Colonic mucosa (tissue), 4 donors: ENCODE measurements around the gene SCIN. TPM values are rescaled to one million over a fixed set of nuclear protein-coding genes. Genes with fewer than 3 reads are reported as not detected.

ENCODE experiments used
- DNase-seq: peaks from one replicate; pipeline ENCODE4 v3.0.0-alpha.2; 2020
- H3K27ac ChIP-seq: fragments of 200-600 bp; one replicate; pipeline ENCODE4 v1.8.0; 2021
- H3K27me3 ChIP-seq: fragments of 200-600 bp; one replicate; pipeline ENCODE4 v1.8.0; 2021
- H3K36me3 ChIP-seq: fragments of 200-600 bp; one replicate; pipeline ENCODE4 v1.8.0; 2021
- H3K4me1 ChIP-seq: fragments of 200-600 bp; one replicate; pipeline ENCODE4 v1.8.0; 2021; ENCODE audit warnings: mild to moderate bottlenecking
- H3K4me3 ChIP-seq: fragments of 200-600 bp; one replicate; pipeline ENCODE4 v1.8.0; 2021
- H3K9ac ChIP-seq, 2 donors: one replicate each; pipeline ENCODE4 v1.7.0; 2013; ENCODE audit warnings: control low read depth in 2 of 2, low read depth in 2 of 2, low read length in 2 of 2
- H3K9me3 ChIP-seq: fragments of 200-600 bp; one replicate; pipeline ENCODE4 v1.8.0; 2021
- CTCF ChIP-seq: fragments of 200-600 bp; IDR thresholded peaks from one replicate; pipeline ENCODE4 v1.8.0; 2022; ENCODE audit warnings: antibody characterized with exemption, mild to moderate bottlenecking
- intact Hi-C: fragments of 100-400 bp; cut with DNase I; formaldehyde crosslinking; loops from one replicate; pipeline ENCODE4 v1.14.1; 2022
- total RNA-seq, 2 donors: library from RNA; stranded (reverse); fragmentation: NEBNext Ultra II Directional in 1 of 2; extraction: Animal tissue kit (Norgen Biotek cat#: 25700) in 1 of 2; gene quantifications; one replicate each; pipeline ENCODE4 v1.2.1, GENCODE V29; 2021
- donor health status: healthy.
- donor health status: DM: no; HTN: no; CAD: no.
- donor health status: DM: no; HTN: no; CAD: no.

Gene SCIN
- total RNA-seq, 2 donors from 2014 or later, result 20.8 to 57.4 TPM

GRCh38 chr7:12637819-12638592, 67.5 kb downstream of the SCIN start:
- DNase-seq, result no peak
- no peak for TF ChIP-seq CTCF
- intact Hi-C loops, result no loop called here
- no peak overlapping the region for H3K4me3 ChIP-seq
- H3K36me3 ChIP-seq, result no peaks in the 10 kb centered on the region
- H3K27me3 ChIP-seq, result no peaks in the 10 kb centered on the region
- no peak overlapping the region for H3K27ac ChIP-seq
- peaks cover 5% of the 10 kb centered on the region for H3K4me1 ChIP-seq
- H3K9ac ChIP-seq, result no peak overlapping the region
- H3K9me3 ChIP-seq, result no peaks in the 10 kb centered on the region

- peak; percentile 49 for TF ChIP-seq CTCF
- Histone ChIP-seq H3K36me3 (no peaks in the 10 kb centered on the region), H3K4me1 (peaks cover 5% of the 10 kb centered on the region), H3K9ac (no peak overlapping the region), H3K4me3 (no peak overlapping the region), H3K27me3 (no peaks in the 10 kb centered on the region), H3K27ac (no peak overlapping the region), H3K9me3 (no peaks in the 10 kb centered on the region)
- intact Hi-C loops, result no loop called here
- no peak for DNase-seq
These were observed 68.4 kb downstream of the SCIN start for GRCh38 chr7:12638851-12639456.

GRCh38 chr7:12640299-12641096, 70.0 kb downstream of the SCIN start:
- Histone ChIP-seq H3K4me3 (no peak overlapping the region), H3K9me3 (no peaks in the 10 kb centered on the region), H3K9ac (no peak overlapping the region), H3K27me3 (no peaks in the 10 kb centered on the region), H3K4me1 (peaks cover 5% of the 10 kb centered on the region), H3K27ac (no peak overlapping the region), H3K36me3 (no peaks in the 10 kb centered on the region)
- DNase-seq, result no peak
- TF ChIP-seq CTCF, result no peak
- intact Hi-C loops, result loop anchor here (2.0 kb wide), 1 partner anchor 42 kb away; no protein-coding TSS in a partner anchor

GRCh38 chr7:12641196-12641595, 70.7 kb downstream of the SCIN start:
- intact Hi-C loops, result loop anchor here (2.0 kb wide), 1 partner anchor 42 kb away; no protein-coding TSS in a partner anchor
- no peaks in the 10 kb centered on the region for H3K36me3 ChIP-seq

More at GRCh38 chr7:12641196-12641595, 70.7 kb downstream of the SCIN start:
- Histone ChIP-seq H3K27me3 (no peaks in the 10 kb centered on the region), H3K9ac (no peak overlapping the region), H3K9me3 (no peaks in the 10 kb centered on the region), H3K4me1 (peaks cover 5% of the 10 kb centered on the region), H3K4me3 (no peak overlapping the region), H3K27ac (no peak overlapping the region)
- DNase-seq, result no peak
- TF ChIP-seq CTCF, result no peak
